Measurements from ENCODE around the gene MMP8.

Gene MMP8

GRCh38 chr11:102662607-102663006 is 62.1 kb downstream of the MMP8 start:
- no peak overlapping the region for H3K27ac ChIP-seq (ENCODE audit: insufficient read depth, low read length, poor library complexity, severe bottlenecking)
- no peaks in the 10 kb centered on the region for H3K9me3 ChIP-seq (ENCODE audit: control insufficient read depth, low read length)
- no peaks in the 10 kb centered on the region for H3K4me1 ChIP-seq (ENCODE audit: control insufficient read depth, insufficient read depth, low read length, poor library complexity, severe bottlenecking)
- H3K4me3 ChIP-seq (ENCODE audit: insufficient read depth, low read depth, low read length, poor library complexity, severe bottlenecking): no peak overlapping the region
- no peaks in the 10 kb centered on the region for H3K36me3 ChIP-seq (ENCODE audit: control insufficient read depth, insufficient read depth, low read length)
- H3K27me3 ChIP-seq (replicated peaks; ENCODE audit: control insufficient read depth, insufficient read depth, low read length, poor library complexity, severe bottlenecking): no peaks in the 10 kb centered on the region
- DNase-seq: no peak

All from effector memory CD4-positive, alpha-beta T cell (primary cell).